SK-N-SH (cell line): ENCODE results near the gene TEKT5. TPM values are rescaled to one million over a fixed set of nuclear protein-coding genes. Genes with fewer than 3 reads are reported as not detected.

ENCODE experiments used
- CHD2 ChIP-seq: fragments of 150-350 bp; IDR thresholded peaks from 2 replicates; pipeline ENCODE4 v1.6.1; 2018; ENCODE audit warnings: low read length; ENCODE audit not compliant: partially characterized antibody
- ELF1 ChIP-seq: IDR thresholded peaks from 2 replicates; pipeline ENCODE4 v1.4.0; 2012
- EP300 ChIP-seq, 2 experiments: IDR thresholded peaks; 2 replicates each; pipeline versions ENCODE4 v1.4.0 to v1.6.1; 2012; ENCODE audit warnings: borderline replicate concordance in 1 of 2, low read depth in 1 of 2, low read length in 1 of 2
- FOXM1 ChIP-seq: IDR thresholded peaks from 2 replicates; pipeline ENCODE4 v1.4.0; 2012; ENCODE audit warnings: low read depth, mild to moderate bottlenecking
- GATA2 ChIP-seq: sonication (generic); formaldehyde crosslinking; IDR thresholded peaks from 2 replicates; pipeline ENCODE4 v1.5.0; 2020; ENCODE audit warnings: mild to moderate bottlenecking, missing genetic modification reagents
- MXI1 ChIP-seq: IDR thresholded peaks from 2 replicates; pipeline ENCODE4 v1.6.1; 2012; ENCODE audit warnings: mild to moderate bottlenecking, low read depth, low read length, improper control_type of control experiment
- NRF1 ChIP-seq: IDR thresholded peaks from 2 replicates; pipeline ENCODE4 v1.6.1; 2012; ENCODE audit warnings: low read depth, mild to moderate bottlenecking, low read length
- RCOR1 ChIP-seq: fragments of 150-350 bp; IDR thresholded peaks from 2 replicates; pipeline ENCODE4 v1.6.1; 2017; ENCODE audit warnings: antibody characterized with exemption, low read length
- RFX5 ChIP-seq: IDR thresholded peaks from 2 replicates; pipeline ENCODE4 v1.6.1; 2012; ENCODE audit warnings: mild to moderate bottlenecking, improper control_type of control experiment, low read length
- SIN3A ChIP-seq: IDR thresholded peaks from 2 replicates; pipeline ENCODE4 v1.6.1; 2012; ENCODE audit warnings: low read depth, mild to moderate bottlenecking, low read length, moderate library complexity, borderline replicate concordance
- SMC3 ChIP-seq: IDR thresholded peaks from 2 replicates; pipeline ENCODE4 v1.6.1; 2012; ENCODE audit warnings: low read depth, low read length, improper control_type of control experiment
- TAF1 ChIP-seq: IDR thresholded peaks from 2 replicates; pipeline ENCODE4 v1.6.1; 2012; ENCODE audit warnings: low read depth, mild to moderate bottlenecking, low read length, moderate library complexity, borderline replicate concordance
- TCF12 ChIP-seq: IDR thresholded peaks from 2 replicates; pipeline ENCODE4 v1.4.0; 2012
- TEAD4 ChIP-seq: IDR thresholded peaks from 2 replicates; pipeline ENCODE4 v1.4.0; 2012; ENCODE audit warnings: mild to moderate bottlenecking, borderline replicate concordance; ENCODE audit not compliant: insufficient read depth
- YY1 ChIP-seq: IDR thresholded peaks from 2 replicates; pipeline ENCODE4 v1.4.0; 2012; ENCODE audit warnings: low read depth, mild to moderate bottlenecking
- polyA plus RNA-seq, 3 experiments: library from polyadenylated mRNA; depleted of rRNA; stranded (reverse); fragments of >200 nt; gene quantifications; 2 replicates each; pipeline ENCODE4 v1.2.3, GENCODE V29; 2012
- TF ChIP-seq, protein P1 (sequence below): fragments of 200-600 bp; sonication (generic); IDR thresholded peaks from 2 replicates; pipeline ENCODE4 v1.6.1; 2017; ENCODE audit warnings: antibody characterized with exemption, mild to moderate bottlenecking, moderate library complexity
- TF ChIP-seq, protein P2 (sequence below): IDR thresholded peaks from 2 replicates; pipeline ENCODE4 v1.6.1; 2012; ENCODE audit warnings: mild to moderate bottlenecking, low read depth, low read length, moderate library complexity
- TF ChIP-seq, protein P3 (sequence below): fragments of 150-350 bp; IDR thresholded peaks from 2 replicates; pipeline ENCODE4 v1.6.1; 2016; ENCODE audit warnings: mild to moderate bottlenecking, low read depth, low read length
- TF ChIP-seq, protein P4 (sequence below): IDR thresholded peaks from 2 replicates; pipeline ENCODE4 v1.4.0; 2012; ENCODE audit warnings: low read depth, borderline replicate concordance
- TF ChIP-seq, protein P5 (sequence below): IDR thresholded peaks from 2 replicates; pipeline ENCODE4; 2012

TEKT5 gene
- polyA plus RNA-seq, 1 of the 3 experiments (the other 2 are of a cell fraction) = not detected

DNA sequence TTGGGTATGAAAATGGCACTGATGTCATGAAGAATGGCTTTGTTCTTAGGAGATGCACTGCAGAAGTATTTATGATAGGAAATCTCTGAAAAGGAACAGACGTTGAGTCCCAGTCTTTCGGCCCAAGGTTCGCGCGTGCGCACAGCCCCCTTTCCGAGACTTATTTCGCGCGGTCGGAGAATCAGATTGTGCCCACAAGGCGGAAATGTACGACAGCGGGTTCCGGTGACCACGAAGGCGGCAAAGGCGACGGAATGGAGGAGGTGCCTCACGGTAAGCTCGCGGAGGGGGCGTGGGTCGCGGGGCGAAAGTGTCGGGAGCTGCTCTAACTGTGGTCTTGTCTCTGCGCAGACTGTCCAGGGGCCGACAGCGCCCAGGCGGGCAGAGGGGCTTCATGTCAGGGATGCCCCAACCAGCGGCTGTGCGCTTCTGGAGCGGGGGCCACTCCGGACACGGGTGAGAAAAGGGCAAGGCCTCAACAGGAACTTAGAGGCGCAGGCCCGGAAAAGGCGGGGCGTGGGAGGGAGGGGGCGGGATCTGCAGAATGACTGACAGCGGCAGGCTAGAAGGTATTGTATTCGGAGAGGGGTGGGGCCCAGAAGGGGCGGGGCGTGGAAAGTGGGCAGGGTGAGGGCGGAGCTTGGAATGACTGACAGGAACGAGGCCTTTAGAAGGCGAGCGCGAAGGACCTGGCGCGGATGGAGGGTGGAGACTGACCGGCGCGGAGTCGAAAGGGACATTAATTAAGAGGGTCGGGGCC lies 49.1 kb upstream of the TEKT5 start, which contains the start of gene NUBP1 (continued):
- TF ChIP-seq, protein P1, sequence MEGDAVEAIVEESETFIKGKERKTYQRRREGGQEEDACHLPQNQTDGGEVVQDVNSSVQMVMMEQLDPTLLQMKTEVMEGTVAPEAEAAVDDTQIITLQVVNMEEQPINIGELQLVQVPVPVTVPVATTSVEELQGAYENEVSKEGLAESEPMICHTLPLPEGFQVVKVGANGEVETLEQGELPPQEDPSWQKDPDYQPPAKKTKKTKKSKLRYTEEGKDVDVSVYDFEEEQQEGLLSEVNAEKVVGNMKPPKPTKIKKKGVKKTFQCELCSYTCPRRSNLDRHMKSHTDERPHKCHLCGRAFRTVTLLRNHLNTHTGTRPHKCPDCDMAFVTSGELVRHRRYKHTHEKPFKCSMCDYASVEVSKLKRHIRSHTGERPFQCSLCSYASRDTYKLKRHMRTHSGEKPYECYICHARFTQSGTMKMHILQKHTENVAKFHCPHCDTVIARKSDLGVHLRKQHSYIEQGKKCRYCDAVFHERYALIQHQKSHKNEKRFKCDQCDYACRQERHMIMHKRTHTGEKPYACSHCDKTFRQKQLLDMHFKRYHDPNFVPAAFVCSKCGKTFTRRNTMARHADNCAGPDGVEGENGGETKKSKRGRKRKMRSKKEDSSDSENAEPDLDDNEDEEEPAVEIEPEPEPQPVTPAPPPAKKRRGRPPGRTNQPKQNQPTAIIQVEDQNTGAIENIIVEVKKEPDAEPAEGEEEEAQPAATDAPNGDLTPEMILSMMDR = no peak
- TF ChIP-seq NRF1 = peak; percentile 85
- TF ChIP-seq TEAD4 = no peak
- TF ChIP-seq TAF1 = peak; percentile 29; the same call in 1 of the 2 replicates
- TF ChIP-seq FOXM1 = no peak
- TF ChIP-seq, protein P2, sequence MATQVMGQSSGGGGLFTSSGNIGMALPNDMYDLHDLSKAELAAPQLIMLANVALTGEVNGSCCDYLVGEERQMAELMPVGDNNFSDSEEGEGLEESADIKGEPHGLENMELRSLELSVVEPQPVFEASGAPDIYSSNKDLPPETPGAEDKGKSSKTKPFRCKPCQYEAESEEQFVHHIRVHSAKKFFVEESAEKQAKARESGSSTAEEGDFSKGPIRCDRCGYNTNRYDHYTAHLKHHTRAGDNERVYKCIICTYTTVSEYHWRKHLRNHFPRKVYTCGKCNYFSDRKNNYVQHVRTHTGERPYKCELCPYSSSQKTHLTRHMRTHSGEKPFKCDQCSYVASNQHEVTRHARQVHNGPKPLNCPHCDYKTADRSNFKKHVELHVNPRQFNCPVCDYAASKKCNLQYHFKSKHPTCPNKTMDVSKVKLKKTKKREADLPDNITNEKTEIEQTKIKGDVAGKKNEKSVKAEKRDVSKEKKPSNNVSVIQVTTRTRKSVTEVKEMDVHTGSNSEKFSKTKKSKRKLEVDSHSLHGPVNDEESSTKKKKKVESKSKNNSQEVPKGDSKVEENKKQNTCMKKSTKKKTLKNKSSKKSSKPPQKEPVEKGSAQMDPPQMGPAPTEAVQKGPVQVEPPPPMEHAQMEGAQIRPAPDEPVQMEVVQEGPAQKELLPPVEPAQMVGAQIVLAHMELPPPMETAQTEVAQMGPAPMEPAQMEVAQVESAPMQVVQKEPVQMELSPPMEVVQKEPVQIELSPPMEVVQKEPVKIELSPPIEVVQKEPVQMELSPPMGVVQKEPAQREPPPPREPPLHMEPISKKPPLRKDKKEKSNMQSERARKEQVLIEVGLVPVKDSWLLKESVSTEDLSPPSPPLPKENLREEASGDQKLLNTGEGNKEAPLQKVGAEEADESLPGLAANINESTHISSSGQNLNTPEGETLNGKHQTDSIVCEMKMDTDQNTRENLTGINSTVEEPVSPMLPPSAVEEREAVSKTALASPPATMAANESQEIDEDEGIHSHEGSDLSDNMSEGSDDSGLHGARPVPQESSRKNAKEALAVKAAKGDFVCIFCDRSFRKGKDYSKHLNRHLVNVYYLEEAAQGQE = no peak
- TF ChIP-seq RFX5 = no peak
- TF ChIP-seq, protein P3, sequence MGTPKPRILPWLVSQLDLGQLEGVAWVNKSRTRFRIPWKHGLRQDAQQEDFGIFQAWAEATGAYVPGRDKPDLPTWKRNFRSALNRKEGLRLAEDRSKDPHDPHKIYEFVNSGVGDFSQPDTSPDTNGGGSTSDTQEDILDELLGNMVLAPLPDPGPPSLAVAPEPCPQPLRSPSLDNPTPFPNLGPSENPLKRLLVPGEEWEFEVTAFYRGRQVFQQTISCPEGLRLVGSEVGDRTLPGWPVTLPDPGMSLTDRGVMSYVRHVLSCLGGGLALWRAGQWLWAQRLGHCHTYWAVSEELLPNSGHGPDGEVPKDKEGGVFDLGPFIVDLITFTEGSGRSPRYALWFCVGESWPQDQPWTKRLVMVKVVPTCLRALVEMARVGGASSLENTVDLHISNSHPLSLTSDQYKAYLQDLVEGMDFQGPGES = no peak
- TF ChIP-seq RCOR1 = no peak
- TF ChIP-seq YY1 = peak; percentile 57; the same call in 1 of the 2 replicates
- no peak for TF ChIP-seq TCF12
- TF ChIP-seq, protein P4, sequence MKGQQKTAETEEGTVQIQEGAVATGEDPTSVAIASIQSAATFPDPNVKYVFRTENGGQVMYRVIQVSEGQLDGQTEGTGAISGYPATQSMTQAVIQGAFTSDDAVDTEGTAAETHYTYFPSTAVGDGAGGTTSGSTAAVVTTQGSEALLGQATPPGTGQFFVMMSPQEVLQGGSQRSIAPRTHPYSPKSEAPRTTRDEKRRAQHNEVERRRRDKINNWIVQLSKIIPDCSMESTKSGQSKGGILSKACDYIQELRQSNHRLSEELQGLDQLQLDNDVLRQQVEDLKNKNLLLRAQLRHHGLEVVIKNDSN = no peak
- peak; percentile 87 for TF ChIP-seq ELF1
- TF ChIP-seq SIN3A = no peak
- no peak for TF ChIP-seq SMC3
- TF ChIP-seq MXI1 = peak; percentile 100
- no peak for TF ChIP-seq GATA2 (CRISPR knock-in tag)
- TF ChIP-seq CHD2 = no peak
- no peak for TF ChIP-seq EP300 (IDR thresholded peaks at IDR 0.05; ENCODE audit: borderline replicate concordance in 1 of 2, low read depth in 1 of 2, low read length in 1 of 2)
- TF ChIP-seq, protein P5, sequence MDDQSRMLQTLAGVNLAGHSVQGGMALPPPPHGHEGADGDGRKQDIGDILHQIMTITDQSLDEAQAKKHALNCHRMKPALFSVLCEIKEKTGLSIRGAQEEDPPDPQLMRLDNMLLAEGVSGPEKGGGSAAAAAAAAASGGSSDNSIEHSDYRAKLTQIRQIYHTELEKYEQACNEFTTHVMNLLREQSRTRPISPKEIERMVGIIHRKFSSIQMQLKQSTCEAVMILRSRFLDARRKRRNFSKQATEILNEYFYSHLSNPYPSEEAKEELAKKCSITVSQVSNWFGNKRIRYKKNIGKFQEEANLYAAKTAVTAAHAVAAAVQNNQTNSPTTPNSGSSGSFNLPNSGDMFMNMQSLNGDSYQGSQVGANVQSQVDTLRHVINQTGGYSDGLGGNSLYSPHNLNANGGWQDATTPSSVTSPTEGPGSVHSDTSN = peak; percentile 98
